GM19351 (cell line): ENCODE data around the gene CMYA5.

Experiments
- ATAC-seq: cut with Tn5 transposase; IDR thresholded peaks from one replicate; pipeline ENCODE4 v1.9.1; 2021; ENCODE audit warnings: mild to moderate bottlenecking, moderate library complexity; ENCODE audit not compliant: unreplicated experiment

The CMYA5 gene

DNA sequence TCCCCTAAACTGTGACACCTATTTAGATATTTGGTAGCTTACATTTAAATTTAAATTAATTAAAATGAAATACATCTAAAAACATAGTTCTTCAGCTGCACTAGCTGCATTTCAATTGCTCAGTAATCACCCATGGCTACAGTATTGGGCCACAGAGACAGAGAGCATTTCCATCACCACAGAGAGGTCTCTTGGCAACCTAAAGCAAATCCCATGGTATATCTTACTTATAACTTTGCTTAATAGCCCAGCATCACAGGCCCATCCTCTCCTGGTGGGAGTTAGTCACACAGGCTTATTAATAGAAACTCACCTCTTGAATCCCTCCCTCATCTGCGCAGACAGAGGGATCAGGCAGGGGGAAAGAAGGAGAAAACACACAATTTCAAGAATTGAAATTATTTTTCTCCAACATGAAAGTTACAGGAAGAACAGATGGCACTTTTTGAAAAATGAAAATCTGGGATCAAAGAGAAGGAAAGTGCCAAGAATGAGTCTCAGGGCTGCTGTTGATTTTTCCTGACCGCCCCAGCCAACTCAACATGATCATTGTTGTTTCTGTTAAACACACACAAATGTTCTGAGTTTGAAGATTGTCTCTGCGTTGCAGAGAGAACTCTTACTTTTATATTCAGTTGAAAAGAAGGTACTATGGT, 144.6 kb downstream of the CMYA5 start:
- no peak for ATAC-seq

DNA sequence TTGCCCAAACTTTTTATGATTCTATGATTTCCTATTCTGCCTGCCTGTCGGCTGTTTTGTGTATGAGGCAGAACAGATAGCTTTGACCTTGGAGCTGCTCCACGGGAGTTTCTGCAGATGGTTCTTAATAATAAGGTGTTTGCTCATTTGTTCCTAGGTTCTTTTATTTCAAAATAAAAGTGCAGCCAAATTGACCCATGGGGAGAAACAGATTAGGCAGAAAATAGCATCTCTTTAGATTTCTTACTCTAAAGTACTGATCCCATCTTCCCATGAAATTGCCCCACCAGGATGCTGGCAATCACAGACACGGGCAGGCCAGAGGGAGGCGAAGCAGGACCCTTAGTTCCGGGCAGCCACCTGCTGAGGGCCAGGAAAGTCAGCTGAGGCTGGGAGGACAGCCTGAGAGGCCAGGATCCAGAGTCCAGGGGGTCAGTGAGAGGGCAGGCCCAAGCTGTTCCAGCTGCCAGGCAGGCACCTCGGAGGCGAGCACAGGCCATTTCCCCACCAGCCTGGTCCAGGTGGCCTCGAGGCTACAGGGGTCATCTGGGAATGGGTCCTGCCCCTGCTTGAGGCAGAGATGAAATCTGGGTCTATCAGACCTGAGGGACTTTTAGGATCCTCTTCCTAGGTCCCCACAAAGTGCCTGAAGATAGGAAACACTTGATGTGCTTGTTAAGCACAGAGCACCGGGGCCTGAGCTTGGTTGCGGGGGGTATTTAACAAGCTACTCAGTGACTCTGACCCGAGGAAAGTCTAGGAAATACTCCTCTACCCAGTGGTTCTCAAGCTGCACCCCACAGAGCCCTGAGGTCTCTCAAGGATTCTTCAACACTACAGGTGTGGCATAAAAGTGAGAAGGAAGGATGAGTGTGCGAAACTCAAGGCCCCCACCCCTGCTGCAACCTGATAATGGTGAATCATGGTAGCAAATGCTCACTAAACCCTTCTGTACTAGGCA, 145.4 kb downstream of the CMYA5 start:
- ATAC-seq: no peak

DNA sequence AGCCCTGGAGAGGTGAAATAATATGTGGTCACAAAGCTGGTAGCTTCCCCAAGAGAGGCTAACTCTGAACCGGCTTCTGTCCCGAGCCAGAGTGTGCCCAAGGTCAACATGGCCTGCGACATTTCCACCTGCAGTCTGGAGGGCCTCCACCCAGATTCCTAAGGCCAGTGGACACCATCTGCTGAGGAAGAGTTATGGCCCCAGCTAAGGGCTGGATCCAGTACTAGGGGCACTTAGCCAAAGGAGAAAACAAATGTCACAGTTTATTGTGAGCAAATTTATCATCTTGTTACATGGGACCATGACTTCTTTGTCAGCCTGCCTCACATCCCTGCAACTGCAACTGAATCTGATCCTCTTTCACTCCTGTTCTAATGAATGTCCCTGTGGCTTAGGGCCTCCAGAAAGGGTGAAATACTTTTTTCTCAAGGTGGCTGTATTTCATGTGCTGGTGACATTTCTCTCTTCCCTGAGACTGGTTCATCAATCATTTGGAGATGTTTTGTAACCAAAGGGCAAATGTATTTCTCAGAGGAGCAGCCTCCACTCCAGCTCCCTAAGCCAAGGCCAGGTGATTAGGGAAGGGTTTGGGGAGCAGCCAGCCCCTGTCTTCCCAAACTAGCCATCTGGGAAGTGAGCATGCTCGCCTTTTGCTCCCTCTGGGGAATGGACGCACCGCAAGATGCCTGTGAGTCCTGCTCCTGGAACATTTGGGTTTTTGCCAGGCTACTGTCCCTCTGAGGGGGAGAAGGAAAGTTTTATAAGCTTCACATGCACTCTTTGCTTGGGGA, 148.3 kb downstream of the CMYA5 start:
- no peak for ATAC-seq

DNA sequence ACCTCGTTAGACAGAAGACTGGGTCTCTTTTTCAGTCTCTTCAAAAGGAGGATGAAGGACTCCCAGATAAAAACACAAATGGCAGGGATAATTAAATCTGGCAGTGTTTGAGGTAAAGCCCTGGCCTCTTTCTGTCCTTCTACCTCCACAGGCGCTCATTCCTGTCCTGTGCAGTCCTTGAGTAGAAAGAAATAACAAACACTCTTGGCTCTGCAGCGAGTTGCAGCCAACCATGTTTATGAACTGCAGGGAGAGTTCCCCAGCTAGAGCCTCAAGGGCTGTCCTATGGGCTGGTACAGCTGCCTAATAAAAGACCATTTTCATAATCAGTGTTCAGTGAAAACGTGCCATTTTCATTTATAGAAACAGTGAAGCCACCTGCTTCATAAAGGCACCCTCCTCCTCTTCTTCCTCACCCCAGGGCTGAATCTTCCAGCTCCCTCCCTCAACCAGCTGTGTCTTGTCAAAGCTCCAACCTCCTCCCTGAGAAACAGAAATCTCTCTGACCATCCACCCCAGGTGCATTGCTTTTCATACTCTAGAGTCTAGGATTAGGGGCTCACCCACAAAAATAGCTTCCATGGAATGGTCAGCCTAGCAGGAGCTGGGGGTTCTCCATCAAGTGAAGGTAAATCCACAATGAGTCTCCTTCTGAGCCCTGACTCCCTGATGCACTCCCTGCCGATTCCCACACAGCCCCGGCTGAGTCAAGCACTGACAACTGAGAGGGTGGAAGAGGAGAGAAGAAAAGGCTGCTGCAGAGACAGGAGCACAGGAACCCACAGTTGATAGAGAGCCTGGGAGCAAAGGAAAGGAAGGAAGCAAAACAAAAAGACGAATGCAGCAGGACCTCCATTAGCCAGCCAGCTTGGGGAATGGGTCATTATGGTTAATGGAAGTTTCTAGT, 150.7 kb downstream of the CMYA5 start:
- ATAC-seq: no peak

DNA sequence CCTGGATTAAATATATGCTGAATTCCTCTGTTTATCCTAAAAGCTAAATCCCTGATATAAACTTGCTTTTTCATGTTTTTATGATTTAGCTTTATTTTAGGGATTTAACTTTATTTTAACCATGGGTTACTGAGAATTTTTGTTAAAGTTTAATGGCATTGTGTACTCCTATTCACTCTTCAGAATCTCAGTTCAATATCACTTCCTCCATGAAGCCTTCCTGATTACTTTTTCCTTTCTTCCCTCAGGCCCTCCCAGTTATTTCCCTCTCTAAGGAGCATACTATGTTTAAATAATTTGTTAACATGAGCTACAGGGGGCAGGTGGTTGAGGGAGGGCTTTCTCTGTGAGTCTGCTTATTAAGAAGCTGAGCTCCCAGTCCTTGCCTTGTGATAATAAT, 151.5 kb downstream of the CMYA5 start:
- ATAC-seq: no peak

DNA sequence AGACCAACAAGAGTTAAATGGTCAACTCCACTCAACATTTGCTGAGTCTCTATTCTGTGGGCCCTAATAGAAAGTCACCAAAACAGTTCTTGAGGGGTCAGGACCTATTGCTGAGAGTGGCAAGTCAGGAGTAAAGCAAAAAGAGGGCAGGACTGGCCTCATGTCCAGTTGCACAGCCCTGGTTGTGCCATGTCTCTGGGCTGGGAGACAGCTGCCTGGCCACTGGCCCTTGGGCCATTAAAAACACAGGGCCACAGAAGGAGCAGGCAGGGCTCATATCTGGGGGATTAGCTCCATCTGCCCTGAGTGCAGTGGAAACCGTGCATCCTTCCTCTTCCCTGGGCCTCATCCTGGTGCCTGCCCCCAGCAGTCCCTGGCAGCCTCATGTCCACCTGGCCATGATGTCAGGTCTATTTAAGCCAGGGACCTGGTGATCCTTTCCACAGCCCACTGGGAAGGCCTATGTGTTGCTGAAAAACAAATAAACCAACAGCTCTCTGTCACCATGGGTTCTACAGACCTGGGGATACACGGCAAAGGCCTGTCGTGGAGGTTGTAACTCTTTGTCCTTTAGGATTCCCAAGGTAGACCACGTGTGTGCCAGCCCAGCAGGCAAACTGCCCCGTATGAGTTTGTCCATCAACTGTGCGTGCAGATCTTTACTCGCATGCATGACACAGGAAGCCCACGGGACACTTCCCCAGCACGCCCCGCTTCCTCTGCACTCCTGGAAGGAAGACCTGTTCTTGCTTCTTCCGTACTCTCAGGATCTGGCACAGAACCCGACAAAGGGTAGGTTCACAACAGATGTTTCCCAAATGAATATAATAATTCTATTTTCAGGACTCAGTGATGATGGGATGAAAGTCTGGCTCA, 152.6 kb downstream of the CMYA5 start:
- ATAC-seq: no peak

DNA sequence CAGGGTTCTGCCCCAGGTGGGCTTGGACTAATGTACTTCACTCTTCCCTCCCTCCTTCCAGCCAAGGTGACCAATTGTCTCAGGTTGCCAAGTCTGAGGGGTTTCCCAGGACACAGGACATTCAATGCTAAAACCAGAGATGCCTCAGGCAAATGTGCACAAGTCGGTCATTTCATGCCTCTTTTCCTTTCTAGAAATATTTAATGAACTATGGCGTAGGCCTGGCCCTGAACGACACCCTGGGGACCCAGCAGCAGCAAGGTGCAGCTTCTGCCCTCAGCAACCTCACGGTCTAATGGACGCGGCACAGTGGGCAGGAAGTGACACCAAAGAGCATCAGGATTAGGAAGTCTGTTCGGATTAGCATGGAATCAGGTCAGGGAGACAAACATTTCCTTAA, 153.4 kb downstream of the CMYA5 start:
- ATAC-seq: no peak

DNA sequence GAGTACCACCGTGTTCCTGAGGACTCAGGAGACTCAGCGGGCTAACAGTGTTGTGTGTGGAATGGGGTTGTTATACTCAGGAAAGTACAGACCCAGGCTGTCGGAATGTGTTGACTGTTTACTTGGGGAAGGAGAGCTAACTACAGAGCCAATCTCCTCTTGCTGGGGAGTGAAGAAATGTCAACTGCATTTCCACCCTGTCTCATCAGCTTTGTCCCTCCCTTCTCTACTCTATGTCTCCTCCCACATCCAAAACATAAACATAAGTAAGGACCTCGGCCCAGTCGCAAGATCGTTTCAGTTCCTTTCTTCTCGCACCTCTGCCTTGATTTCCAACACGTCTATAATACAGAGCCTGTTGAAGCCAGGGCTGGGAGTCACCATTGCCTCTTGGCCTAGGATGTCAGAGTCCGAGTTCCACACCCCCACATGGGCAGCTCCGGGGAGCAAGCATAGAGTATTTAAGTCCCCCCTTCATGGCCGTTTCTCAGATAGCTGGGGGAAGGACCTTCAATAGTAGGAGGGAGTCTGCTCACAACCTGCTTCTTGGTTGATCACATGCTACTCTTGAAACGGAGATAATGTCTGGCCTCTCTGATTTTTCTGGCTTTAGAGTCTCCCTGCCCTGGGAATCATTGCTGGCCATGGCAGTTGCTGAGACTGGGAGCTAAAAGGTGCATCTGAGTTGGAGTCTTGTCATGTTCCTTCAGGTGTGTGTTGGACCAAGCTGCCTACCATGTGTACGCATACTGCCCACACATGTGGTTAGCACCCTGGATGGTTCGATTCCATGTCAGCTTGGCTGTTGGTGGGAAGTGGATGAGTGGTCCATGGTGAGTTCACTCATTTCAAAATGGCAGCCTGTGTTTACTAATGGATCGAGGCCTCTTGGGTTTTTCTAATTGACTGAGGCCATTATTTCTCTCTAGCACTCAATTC, 154.1 kb downstream of the CMYA5 start:
- ATAC-seq: no peak

DNA sequence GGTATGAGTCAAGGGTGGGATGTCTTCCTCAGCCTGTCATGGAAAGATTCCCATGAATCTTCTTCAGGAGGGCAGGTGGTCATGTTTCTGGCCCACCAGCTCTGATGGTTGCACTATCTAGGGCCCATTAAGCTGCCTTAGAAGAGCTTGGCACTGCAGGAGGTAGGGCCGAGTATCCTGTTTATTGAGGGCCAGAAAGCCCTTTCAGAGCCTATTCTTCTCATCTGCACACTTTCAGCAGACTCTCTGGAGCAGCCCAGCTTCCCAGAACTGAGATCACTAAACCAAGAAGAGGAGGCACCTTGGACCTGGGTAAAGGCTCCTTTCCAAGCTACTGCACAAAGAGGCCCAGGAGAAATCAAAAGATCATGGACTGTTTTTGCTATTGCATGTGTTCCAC, 154.9 kb downstream of the CMYA5 start:
- ATAC-seq: no peak

DNA sequence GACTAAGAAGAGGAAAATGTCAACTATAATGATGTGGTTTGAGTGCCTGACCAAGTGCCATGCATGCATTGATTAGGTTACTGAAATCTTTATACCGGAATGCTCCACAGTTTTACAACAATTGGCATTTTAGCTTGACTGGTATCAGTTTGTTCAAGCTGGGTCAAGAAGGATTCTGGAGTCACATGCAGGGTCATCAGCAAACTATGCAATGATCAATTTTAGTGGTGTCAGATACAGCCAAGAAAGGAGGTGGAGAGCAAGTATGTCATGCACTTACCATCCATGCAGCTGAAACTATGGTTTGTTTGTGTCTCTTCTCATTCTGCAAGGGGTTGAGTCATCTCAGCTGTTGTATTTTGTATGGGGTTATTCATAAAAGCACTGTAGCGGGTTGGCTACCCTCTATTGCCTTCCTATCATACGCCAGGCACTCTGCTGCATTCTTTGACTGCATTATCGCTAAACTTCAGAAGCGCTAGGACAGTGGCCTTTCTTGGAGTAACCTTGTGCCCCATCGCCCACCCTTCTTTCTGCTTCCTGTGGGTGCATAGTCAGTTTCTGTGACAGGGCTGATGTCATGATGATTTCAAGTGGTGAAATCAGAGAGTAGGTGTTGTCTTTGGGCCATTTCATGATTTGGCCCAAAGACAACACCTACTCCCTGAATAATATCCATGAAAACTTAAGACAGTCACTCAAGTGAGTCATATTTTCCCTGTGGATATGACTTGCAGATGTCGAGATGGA, 156.0 kb downstream of the CMYA5 start:
- ATAC-seq: no peak

DNA sequence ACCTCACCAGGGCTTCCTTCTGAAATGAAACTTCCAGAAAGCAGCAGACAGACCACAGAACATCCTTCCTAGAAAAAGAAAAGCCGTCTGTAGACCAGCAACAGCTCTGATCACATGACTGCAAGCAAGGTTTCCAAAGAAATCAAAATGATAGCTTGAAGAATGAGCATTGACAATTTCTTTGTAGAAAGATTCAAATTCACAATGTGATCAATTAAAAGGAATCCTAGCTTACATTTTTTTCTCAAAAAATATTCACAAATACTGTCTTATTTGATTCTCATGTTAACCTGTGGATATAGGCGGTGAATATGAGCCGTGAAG, 156.5 kb downstream of the CMYA5 start:
- ATAC-seq: no peak

DNA sequence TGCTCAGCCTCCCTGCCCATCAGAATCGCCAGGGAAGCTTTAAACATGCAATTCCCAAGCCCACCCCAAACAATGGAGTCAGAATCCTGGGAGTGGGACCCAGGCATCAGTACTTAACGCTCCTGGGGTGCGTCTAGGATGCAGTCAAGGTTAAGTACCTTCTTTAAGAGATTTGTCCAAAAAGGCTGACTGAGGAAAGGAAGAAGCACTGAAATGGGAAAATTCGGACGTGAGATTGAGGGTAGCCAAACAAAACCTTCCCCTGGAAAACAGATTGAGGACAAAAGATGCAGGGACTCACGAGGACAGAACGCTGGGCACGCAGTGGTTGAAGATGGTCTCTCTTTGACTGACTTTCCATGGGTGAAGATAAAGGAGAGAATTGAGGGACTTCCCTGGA, 157.9 kb downstream of the CMYA5 start:
- no peak for ATAC-seq

DNA sequence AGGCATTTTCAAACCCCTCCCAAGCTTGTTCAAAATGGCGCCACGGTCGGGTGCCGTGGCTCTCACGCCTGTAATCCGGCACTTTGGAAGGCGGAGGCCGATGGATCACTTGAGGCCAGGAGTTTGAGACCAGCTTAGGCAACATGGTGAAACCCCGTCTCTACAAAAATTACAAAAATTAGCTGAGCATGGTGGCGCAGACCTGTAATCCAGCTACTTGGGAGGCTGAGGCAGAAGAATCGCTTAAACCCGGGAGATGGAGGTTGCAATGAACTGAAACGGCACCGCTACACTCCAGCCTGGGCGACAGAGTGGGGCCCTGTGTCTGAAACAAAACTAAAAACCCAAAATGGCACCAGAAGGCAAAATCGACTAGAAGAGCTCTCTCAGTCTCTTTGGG, 159.4 kb downstream of the CMYA5 start:
- ATAC-seq: no peak
